GM15510 (cell line): Measurements from ENCODE around the gene DST.

Source experiments
- POLR2A ChIP-seq: IDR thresholded peaks from 3 replicates; pipeline ENCODE4 v1.6.1; 2011; ENCODE audit warnings: borderline replicate concordance; ENCODE audit not compliant: insufficient read length; ENCODE audit errors: extremely low read depth

The DST gene

GRCh38 chr6:56515081-56515905 is 127.4 kb downstream of the DST start:
- TF ChIP-seq POLR2A = no peak

GRCh38 chr6:56514395-56514794 is 128.3 kb downstream of the DST start:
- no peak for TF ChIP-seq POLR2A

GRCh38 chr6:56513631-56514030 is 129.1 kb downstream of the DST start:
- TF ChIP-seq POLR2A = no peak

- no peak for TF ChIP-seq POLR2A
Measured at GRCh38 chr6:56511591-56511990, 131.1 kb downstream of the DST start.

- TF ChIP-seq POLR2A = no peak
Measured at GRCh38 chr6:56510984-56511531, 131.6 kb downstream of the DST start.

GRCh38 chr6:56509031-56509430 is 133.7 kb downstream of the DST start:
- TF ChIP-seq POLR2A = no peak

- TF ChIP-seq POLR2A = no peak
Measured at GRCh38 chr6:56507517-56507916, 135.2 kb downstream of the DST start.

- TF ChIP-seq POLR2A = no peak
Measured at GRCh38 chr6:56505512-56506260, 137.0 kb downstream of the DST start.

GRCh38 chr6:56501993-56502392 is 140.7 kb downstream of the DST start:
- no peak for TF ChIP-seq POLR2A

GRCh38 chr6:56499095-56499494 is 143.6 kb downstream of the DST start:
- TF ChIP-seq POLR2A = no peak

- TF ChIP-seq POLR2A = no peak
Measured at GRCh38 chr6:56497691-56498090, 145.0 kb downstream of the DST start.

GRCh38 chr6:56497240-56497639 is 145.4 kb downstream of the DST start:
- no peak for TF ChIP-seq POLR2A

- TF ChIP-seq POLR2A = no peak
Measured at GRCh38 chr6:56495654-56496053, 147.0 kb downstream of the DST start.

- TF ChIP-seq POLR2A = no peak
Measured at GRCh38 chr6:56491606-56492328, 150.9 kb downstream of the DST start.

GRCh38 chr6:56490993-56491392 is 151.7 kb downstream of the DST start:
- TF ChIP-seq POLR2A = no peak

- no peak for TF ChIP-seq POLR2A
Measured at GRCh38 chr6:56489559-56489958, 153.1 kb downstream of the DST start.

- no peak for TF ChIP-seq POLR2A
Measured at GRCh38 chr6:56488281-56488680, 154.4 kb downstream of the DST start.
